Kasumi-1 (cell line): ENCODE results near the gene CD84.
"Not testable (repeated sequence)": the region's sequence is repeated elsewhere in the genome, so short reads cannot be mapped to it uniquely, and the experiment has no call there.

Experiments
- DNase-seq, 2 experiments: peaks; one replicate each; lab custom pipeline; 2025; lab: John Stamatoyannopoulos, UW

Gene CD84

DNA sequence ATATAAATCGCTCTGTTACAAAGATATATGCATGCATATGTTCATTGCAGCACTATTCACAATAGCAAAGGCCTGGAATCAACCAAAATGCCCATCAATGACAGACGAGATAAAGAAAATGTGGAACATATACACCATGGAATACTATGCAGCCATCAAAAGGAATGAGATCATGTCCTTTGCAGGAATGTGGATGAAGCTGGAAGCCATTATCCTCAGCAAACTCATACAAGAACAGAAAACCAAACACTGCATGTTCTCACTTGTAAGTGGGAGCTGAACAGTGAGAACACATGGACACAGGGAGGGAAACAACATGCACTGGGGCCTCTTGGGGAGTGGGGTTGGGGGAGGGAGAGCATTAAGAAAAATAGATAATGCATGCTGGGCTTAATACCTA is 61.8 kb downstream of the CD84 start:
- not testable (repeated sequence) for DNase-seq

DNA sequence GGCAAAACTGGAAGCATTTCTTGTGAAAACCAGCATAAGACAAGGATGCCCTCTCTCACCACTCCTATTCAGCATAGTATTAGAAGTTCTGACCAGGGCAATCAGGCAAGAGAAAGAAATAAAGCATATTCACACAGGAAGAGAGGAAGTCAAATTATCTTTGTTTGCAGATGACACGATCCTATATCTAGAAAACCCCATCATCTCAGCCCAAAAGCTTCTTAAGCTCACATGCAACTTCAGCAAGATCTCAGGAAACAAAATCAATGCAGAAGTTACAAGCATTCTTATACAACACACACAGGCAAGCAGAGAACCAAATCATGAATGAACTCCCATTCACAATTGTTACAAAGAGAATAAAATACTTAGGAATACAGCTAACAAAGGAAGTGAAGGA is 63.4 kb downstream of the CD84 start:
- not testable (repeated sequence) for DNase-seq

DNA sequence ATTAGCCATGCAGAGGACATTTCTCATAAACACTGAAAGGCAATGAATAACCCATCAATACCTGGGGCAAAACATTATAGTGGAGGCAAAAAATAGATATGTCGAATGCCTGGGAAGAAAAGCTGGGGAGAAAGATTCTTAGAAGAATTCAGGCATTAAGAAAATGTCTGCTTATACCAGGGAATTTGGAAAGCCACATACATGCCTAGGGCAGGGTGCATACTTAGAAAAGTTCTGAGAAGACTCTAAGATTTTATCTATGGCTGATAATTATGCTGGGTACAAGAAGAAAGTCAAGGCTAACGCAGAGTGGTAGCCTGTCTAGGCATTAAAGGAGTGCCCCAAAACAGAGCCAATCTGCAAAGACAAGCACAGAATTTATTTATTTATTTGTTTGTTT is 74.6 kb downstream of the CD84 start:
- no peak for DNase-seq

DNA sequence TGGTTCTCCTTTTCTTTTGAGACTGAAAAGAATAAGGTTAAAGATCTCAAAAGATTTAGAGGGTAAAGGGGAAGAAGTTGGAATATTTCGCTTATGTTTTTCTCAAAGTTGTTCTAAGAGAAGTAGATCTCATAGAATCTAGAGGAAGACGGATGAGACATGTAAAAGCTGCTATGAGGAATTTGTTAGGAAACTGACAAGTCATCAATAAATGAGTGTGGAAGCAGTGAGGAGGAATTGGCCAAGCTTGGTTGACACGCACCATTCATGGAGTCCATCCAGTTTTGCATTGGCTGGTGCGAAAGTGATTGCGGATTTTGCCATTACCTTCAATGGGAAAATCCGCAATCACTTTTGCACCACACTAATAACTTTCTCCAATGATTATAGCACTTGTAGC is 76.2 kb downstream of the CD84 start:
- no peak for DNase-seq

DNA sequence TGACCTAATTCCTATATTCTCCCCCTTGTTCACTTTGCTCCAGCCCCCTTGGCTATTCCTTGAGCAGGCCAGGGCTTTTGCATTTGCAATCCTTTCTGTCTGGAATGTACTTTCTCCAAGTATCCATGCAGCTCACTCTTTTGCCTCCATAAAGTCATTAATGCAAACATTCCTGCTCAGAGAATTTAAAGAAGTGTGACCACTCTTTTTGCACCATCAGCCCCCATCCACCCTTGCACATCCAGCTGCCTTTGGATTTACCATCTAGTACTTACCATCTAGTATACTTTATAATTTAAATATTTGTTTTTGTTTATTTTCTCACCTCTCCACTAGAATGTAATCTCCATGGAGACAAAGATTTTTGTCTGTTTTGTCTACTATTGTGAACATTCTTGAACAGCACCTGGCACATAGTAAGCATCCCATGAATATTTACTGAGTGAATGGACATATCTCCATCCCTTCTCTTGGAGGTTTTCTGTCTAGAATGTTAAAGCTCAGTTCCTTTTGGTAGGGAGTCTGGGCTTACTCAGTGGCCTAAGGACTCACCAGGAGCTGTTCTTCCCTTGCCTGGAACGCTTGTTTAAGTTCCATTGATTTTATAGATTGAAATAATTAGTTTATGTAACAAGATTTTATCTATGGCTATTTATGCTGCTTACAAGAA is 78.8 kb downstream of the CD84 start:
- DNase-seq: no peak

DNA sequence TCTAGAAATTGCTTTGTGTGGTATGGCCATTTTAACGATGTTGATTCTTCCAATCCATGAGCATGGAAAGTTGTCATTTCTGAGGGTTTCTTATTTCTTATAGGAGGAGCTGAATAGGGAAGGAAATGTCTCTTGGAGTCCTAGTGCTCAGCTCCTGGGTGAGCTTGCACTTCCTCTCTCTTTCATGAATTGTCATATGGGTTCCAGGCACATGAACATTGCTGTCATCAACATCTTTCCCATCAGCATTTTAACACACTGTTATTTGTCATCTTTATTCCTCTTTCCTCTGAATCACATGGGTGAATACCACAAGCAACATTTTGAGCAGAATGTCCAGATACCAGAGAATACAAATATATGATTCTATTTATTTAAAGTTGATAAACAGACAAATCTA is 79.7 kb downstream of the CD84 start:
- DNase-seq: peak; percentile 48 to 56

DNA sequence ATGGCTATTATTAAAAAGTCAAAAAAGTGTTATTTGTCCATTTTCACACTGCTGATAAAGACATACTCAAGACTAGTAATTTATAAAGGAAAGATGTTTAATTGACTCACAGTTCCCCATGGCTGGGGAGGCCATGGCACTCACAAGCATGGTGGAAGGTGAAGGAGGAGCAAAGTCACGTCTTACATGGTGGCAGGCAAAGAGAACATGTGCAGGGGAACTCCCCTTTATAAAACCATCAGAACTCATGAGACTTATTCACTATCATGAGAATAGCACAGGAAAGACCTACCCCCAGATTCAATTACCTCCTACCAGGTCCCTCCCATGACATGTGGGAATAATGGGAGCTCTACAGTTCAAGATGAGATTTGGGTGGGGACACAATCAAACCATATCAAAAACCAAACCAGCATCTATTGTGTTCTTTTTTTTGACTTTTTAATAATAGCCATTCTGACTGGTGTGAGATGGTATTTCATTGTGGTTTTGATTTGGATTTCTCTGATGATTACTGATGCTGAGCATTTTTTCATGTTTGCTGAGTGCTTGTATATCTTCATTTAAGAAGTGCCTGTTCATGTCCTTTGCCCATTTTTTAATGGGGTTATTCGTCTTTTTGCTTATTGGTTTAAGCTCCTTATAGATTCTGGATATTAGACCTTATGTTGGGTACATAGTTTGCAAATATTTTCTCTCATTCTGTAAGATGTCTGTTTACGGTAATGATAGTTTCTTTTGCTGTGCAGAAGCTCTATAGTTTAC is 80.8 kb downstream of the CD84 start:
- not testable (repeated sequence) for DNase-seq

DNA sequence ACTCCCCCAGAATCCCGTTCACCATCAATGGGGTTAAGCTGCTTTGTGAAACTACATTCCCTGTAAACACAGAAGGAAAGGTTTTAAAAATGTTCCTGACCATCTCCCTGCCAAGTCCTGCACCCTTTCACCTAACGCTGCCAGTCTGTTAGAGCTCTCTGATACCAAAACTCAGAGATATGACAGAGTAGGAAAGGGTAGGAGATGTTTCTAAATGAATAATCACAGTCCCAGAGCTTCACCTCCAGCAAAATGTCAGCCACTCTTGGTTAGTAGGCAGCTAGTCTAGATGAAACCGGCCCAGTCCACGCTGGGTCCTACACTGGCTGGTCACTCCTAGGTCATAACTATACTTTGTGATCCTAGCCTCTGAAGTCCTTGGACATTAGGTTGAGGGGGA is 83.0 kb downstream of the CD84 start:
- no peak for DNase-seq

DNA sequence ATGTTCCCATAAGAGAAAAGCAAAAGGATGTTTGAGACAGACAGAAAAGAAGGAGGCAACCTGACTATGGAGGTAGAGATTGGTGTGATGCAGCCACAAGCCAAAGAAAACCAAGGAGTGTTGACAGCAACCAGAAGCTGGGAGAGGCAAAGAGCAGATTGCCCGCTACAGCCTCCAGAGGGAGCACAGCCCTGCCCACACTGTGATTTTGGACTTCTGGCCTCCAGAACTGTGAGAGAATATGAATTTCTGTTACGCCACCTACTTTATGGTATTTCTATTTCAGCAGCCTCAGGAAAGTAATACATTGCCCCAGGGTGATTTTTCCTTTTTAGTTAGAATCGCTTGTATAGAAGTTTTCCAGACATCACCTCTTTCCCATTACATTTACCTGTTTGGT is 84.7 kb downstream of the CD84 start:
- peak in 1 of 2 experiments; percentile 22 for DNase-seq

DNA sequence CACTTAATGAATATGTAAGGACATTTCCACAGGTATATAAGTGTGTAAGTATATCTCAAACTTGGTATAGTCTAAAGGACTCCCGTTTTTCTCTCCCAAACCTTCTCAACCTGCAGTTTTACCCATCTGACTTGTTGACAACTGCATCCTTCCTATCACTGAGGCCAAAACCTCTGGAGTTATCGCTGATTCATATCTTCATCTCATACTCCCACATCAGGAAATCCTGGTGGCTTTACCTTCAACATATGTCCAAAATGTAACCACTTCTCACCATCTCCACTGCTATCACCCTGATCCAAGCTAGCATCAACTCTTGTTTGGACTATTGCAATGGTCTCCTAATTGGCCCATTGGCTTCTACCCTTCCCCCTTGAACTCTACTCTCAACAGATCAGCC is 86.7 kb downstream of the CD84 start:
- DNase-seq: no peak

DNA sequence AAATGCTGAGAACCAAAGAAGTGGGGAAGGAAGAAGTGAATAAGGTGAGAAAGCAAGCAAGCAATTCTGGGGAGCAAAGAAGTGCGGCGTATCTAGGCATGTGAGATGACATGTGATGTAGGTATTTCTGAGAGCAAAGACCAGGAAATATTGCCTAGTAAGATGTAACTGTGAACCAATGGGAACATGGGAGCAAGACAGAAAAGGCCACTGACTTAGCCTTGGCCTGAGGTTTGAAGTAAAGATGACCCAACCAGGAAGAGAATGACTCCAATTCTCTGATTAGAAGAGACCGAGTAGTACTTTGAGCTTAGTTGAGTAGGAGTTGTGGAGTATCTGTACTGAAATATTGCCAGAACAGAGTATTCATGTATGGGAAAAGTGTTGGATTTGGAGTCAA is 87.3 kb downstream of the CD84 start:
- DNase-seq: no peak
